ENCODE measurements around the gene KRTCAP3.
A peak's percentile ranks its signal among the peaks of the same experiment; 100 is the strongest.

Gene KRTCAP3

DNA sequence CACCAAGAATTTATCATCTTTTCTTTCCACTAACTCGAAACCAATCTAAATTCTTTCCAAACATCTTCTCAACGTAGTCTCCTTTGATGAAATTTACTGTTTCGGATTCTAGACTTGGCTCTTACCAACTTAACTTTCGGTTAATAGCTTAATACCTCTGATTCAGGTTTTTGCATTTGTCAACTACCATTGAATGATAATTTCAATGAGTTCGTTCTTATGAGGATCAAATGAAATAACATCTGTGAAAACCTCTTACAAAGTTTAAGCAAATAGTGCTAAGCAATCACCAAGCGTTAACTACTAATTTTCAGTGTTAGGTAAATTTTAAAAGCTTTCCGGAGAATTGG is 14.3 kb upstream of the KRTCAP3 start:
- TF ChIP-seq CTCF (IDR thresholded peaks at IDR 0.05; ENCODE audit: low read depth, low read length): no peak
- DNase-seq (ENCODE audit: low read depth in 2 of 2): no peak
- H3K4me3 ChIP-seq (replicated peaks in 1 of 2; ENCODE audit: low read depth in 2 of 2, low read length in 2 of 2): peak overlapping the region; percentile 77 to 91

DNA sequence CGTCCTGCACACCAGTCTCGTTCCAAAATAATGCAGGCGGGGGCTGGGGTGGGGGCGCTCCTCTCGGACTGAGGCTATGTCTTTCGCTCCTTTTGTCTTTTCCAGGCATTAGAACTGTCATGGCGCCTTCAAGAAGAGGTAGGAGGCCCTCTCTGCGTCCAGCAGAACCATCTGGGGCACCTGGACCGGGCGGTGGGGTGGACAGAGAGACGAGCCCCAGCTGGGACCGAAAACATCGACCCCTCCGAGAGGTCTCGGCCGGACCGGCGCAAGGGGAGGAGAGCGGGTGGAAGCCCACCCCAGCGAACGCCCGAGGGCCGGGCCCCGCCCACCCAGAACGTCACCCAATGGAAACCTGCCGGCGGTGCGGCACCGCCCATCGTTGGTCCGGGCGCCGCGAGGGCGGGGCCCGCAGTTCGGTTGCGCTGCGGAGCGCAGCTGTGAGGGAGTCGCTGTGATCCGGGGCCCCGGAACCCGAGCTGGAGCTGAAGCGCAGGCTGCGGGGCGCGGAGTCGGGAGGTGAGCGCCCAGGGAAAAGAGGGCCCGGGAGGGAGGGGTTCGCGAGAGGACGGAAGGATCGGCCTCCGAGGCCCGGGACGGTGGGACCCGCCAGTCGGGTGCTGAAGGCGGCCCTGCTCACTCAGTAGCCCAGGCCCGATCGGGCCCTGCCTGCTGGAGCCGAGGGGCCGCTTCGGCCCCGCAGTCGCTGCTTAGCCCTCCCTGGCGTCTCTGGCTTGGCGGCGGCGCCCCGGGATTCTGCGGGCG is 13.8 kb upstream of the KRTCAP3 start, which contains the start of gene NRBP1:
TSS of gene NRBP1 (plus strand) at position 419 of the 765 bp plus-strand sequence. CDS start 4,643 bp downstream, outside the sequence.
- H3K4me3 ChIP-seq (replicated peaks in 1 of 2; ENCODE audit: low read depth in 2 of 2, low read length in 2 of 2): peak within 1 kb of the TSS; percentile 77 to 91
- DNase-seq (ENCODE audit: low read depth in 2 of 2): peak; percentile 90
- no peak for TF ChIP-seq CTCF (IDR thresholded peaks at IDR 0.05; ENCODE audit: low read depth, low read length)

GRCh38 chr2:27428978-27429541 is 13.1 kb upstream of the KRTCAP3 start:
- TF ChIP-seq CTCF (IDR thresholded peaks at IDR 0.05; ENCODE audit: low read depth, low read length): no peak
- peak; percentile 83 to 89 for DNase-seq (ENCODE audit: low read depth in 2 of 2)
- H3K4me3 ChIP-seq (replicated peaks in 1 of 2; ENCODE audit: low read depth in 2 of 2, low read length in 2 of 2): peak overlapping the region; percentile 77 to 91

GRCh38 chr2:27431395-27431794 is 10.8 kb upstream of the KRTCAP3 start:
- TF ChIP-seq CTCF (IDR thresholded peaks at IDR 0.05; ENCODE audit: low read depth, low read length): no peak
- peak; percentile 16 to 73 for DNase-seq (ENCODE audit: low read depth in 2 of 2)
- H3K4me3 ChIP-seq (replicated peaks in 1 of 2; ENCODE audit: low read depth in 2 of 2, low read length in 2 of 2): no peak overlapping the region

GRCh38 chr2:27435628-27436027 is 6.6 kb upstream of the KRTCAP3 start:
- DNase-seq (ENCODE audit: low read depth in 2 of 2): no peak
- TF ChIP-seq CTCF (IDR thresholded peaks at IDR 0.05; ENCODE audit: low read depth, low read length): no peak
- no peak overlapping the region for H3K4me3 ChIP-seq (replicated peaks in 1 of 2; ENCODE audit: low read depth in 2 of 2, low read length in 2 of 2)

DNA sequence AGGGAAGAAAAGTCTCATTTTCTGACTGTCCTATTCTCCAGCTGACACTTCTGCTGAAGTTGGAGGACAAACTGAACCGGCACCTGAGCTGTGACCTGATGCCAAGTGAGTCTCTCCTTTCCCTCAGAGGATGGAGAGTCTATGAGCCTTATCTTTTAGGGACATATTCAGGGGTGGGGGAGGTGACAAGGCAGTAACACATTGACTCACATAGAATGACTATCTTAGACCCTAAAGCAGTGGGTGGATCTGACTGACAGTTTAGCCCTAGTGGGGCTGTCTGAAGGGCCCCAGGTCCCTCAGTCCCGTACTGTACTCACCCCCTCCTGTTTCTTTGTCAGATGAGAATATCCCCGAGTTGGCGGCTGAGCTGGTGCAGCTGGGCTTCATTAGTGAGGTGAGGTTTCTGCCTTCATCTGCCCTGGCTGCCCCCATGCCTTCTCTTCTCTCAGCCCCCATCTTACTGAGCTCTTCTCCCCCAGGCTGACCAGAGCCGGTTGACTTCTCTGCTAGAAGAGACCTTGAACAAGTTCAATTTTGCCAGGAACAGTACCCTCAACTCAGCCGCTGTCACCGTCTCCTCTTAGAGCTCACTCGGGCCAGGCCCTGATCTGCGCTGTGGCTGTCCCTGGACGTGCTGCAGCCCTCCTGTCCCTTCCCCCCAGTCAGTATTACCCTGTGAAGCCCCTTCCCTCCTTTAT is 805 bp upstream of the KRTCAP3 start:
- H3K4me3 ChIP-seq (replicated peaks in 1 of 2; ENCODE audit: low read depth in 2 of 2, low read length in 2 of 2): no peak overlapping the region
- no peak for DNase-seq (ENCODE audit: low read depth in 2 of 2)
- no peak for TF ChIP-seq CTCF (IDR thresholded peaks at IDR 0.05; ENCODE audit: low read depth, low read length)
